Prostate gland (tissue), 2 donors: ENCODE data around the gene PALLD.

ENCODE experiments used
- POLR2AphosphoS5 ChIP-seq: sonication (generic); formaldehyde crosslinking; IDR thresholded peaks from one replicate; pipeline ENCODE4 v1.6.1; 2017; ENCODE audit warnings: antibody characterized with exemption
- TF ChIP-seq, protein P1 (sequence below), 4 experiments: fragments of 200-600 bp in 2 of 4; fragments of 450-650 bp in 2 of 4; sonication (generic) in 2 of 4; IDR thresholded peaks; 1 replicate in 3 of 4; 2 replicates in 1 of 4; pipeline ENCODE4 v1.5.1; 2016 to 2019; ENCODE audit warnings: antibody characterized with exemption in 4 of 4, mild to moderate bottlenecking in 2 of 4, moderate library complexity in 2 of 4

GRCh38 chr4:168527560-168527959, 30.7 kb downstream of the PALLD start:
- TF ChIP-seq, protein P1, sequence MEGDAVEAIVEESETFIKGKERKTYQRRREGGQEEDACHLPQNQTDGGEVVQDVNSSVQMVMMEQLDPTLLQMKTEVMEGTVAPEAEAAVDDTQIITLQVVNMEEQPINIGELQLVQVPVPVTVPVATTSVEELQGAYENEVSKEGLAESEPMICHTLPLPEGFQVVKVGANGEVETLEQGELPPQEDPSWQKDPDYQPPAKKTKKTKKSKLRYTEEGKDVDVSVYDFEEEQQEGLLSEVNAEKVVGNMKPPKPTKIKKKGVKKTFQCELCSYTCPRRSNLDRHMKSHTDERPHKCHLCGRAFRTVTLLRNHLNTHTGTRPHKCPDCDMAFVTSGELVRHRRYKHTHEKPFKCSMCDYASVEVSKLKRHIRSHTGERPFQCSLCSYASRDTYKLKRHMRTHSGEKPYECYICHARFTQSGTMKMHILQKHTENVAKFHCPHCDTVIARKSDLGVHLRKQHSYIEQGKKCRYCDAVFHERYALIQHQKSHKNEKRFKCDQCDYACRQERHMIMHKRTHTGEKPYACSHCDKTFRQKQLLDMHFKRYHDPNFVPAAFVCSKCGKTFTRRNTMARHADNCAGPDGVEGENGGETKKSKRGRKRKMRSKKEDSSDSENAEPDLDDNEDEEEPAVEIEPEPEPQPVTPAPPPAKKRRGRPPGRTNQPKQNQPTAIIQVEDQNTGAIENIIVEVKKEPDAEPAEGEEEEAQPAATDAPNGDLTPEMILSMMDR (IDR thresholded peaks at IDR 0.05): no peak
- TF ChIP-seq POLR2AphosphoS5: no peak
